ENCODE measurements around the gene HDAC10. TPM values are rescaled to one million over a fixed set of nuclear protein-coding genes. Genes with fewer than 3 reads are reported as not detected.

HDAC10 gene
- total RNA-seq, 4 donors from 2014 or later: 31.4 to 42.7 (median 32.5) TPM

GRCh38 chr22:50197000-50197800 is 53.9 kb downstream of the HDAC10 start:
- no peaks in the 10 kb centered on the region for H3K9me3 ChIP-seq
- no peak overlapping the region for H3K4me3 ChIP-seq (replicated peaks in 1 of 3)
- TF ChIP-seq CTCF (IDR thresholded peaks at IDR 0.05) (no peak), POLR2A (IDR thresholded peaks at IDR 0.05) (no peak)
- 89 to 93% methylated on average over 9 to 22 of the region's 23 CpGs for WGBS, 2 donors
- DNase-seq: no peak
- no peaks in the 10 kb centered on the region for H3K27me3 ChIP-seq
- peaks cover 24% of the 10 kb centered on the region in 2 donors for H3K36me3 ChIP-seq
- H3K4me1 ChIP-seq: peaks cover 13 to 14% of the 10 kb centered on the region in 2 donors
- intact Hi-C loops (cut with DNase I): no loop called here
- H3K27ac ChIP-seq: no peak overlapping the region

GRCh38 chr22:50196256-50196655 is 54.8 kb downstream of the HDAC10 start:
- TF ChIP-seq POLR2A (IDR thresholded peaks at IDR 0.05): no peak
- no peak for TF ChIP-seq CTCF (IDR thresholded peaks at IDR 0.05)
- Histone ChIP-seq H3K36me3 (peaks cover 24% of the 10 kb centered on the region in 2 donors), H3K27ac (no peak overlapping the region), H3K9me3 (no peaks in the 10 kb centered on the region), H3K4me3 (replicated peaks in 1 of 3) (no peak overlapping the region), H3K4me1 (peaks cover 8 to 11% of the 10 kb centered on the region in 2 donors), H3K27me3 (no peaks in the 10 kb centered on the region)
- WGBS, 2 donors: 95 to 98% methylated on average over 6 to 8 of the region's 18 CpGs
- intact Hi-C loops (cut with DNase I): no loop called here
- DNase-seq: no peak

Other genes with a start within 250 kb of the HDAC10 start
- not detected for gene IL17REL, start 238.5 kb downstream of the HDAC10 start, total RNA-seq
- gene TTLL8, start 193.0 kb downstream of the HDAC10 start, total RNA-seq: not detected
- gene MLC1, start 165.8 kb downstream of the HDAC10 start, total RNA-seq: under 1 TPM in 1 of 4 donors, not detected in 3; 0.11 TPM
- gene MOV10L1, start 161.3 kb downstream of the HDAC10 start, total RNA-seq: 1 to 10 TPM in 2 of 4 donors, under 1 TPM in 2; 0.33 to 1.5 (median 1.0) TPM
- gene PANX2, start 80.5 kb downstream of the HDAC10 start, total RNA-seq: 10 to 100 TPM in 3 of 4 donors, 1 to 10 TPM in 1; 9.0 to 12.1 (median 10.9) TPM
- gene TRABD, start 65.4 kb downstream of the HDAC10 start, total RNA-seq: 10 to 100 TPM; 26.6 to 51.9 (median 31.5) TPM
- 10 to 100 TPM; 20.7 to 50.6 (median 31.0) TPM for gene SELENOO, start 50.3 kb downstream of the HDAC10 start, total RNA-seq
- 100 to 1,000 TPM in 1 of 4 donors, 10 to 100 TPM in 3; 64.6 to 102 (median 80.3) TPM for gene TUBGCP6, start 6.2 kb downstream of the HDAC10 start, total RNA-seq
- 1 to 10 TPM; 3.1 to 5.1 (median 3.7) TPM for gene MAPK12, start 10.4 kb upstream of the HDAC10 start, total RNA-seq
- gene MAPK11, start 19.1 kb upstream of the HDAC10 start, total RNA-seq: 1 to 10 TPM; 2.8 to 4.7 (median 4.0) TPM
- 100 to 1,000 TPM; 143 to 266 (median 215) TPM for gene PLXNB2, start 56.4 kb upstream of the HDAC10 start, total RNA-seq
- 10 to 100 TPM in 2 of 4 donors, 1 to 10 TPM in 2; 4.3 to 14.3 (median 9.3) TPM for gene DENND6B, start 75.7 kb upstream of the HDAC10 start, total RNA-seq
- 100 to 1,000 TPM in 1 of 4 donors, 10 to 100 TPM in 3; 65.7 to 103 (median 74.0) TPM for gene PPP6R2, start 92.1 kb upstream of the HDAC10 start, total RNA-seq
- gene SBF1, start 223.8 kb upstream of the HDAC10 start, total RNA-seq: 100 to 1,000 TPM in 3 of 4 donors, 10 to 100 TPM in 1; 80.0 to 227 (median 128) TPM
- 10 to 100 TPM in 1 of 4 donors, 1 to 10 TPM in 3; 5.2 to 23.5 (median 6.6) TPM for gene ADM2, start 230.3 kb upstream of the HDAC10 start, total RNA-seq
- 10 to 100 TPM in 1 of 4 donors, 1 to 10 TPM in 3; 2.1 to 11.3 (median 4.7) TPM for gene MIOX, start 235.6 kb upstream of the HDAC10 start, total RNA-seq

All from thyroid gland (tissue), 4 donors.